ENCODE data around the gene KIAA1328.
"Not testable (repeated sequence)": the region's sequence is repeated elsewhere in the genome, so short reads cannot be mapped to it uniquely, and the experiment has no call there.

Gene KIAA1328

GRCh38 chr18:37161491-37161890 is 332.6 kb downstream of the KIAA1328 start:
- DNase-seq: no peak

GRCh38 chr18:37162551-37162950 is 333.6 kb downstream of the KIAA1328 start:
- DNase-seq: no peak

GRCh38 chr18:37163119-37163518 is 334.2 kb downstream of the KIAA1328 start:
- DNase-seq: no peak

GRCh38 chr18:37166491-37166890 is 337.6 kb downstream of the KIAA1328 start:
- no peak for DNase-seq

- DNase-seq: not testable (repeated sequence)
Measured at GRCh38 chr18:37166966-37167365, 338.0 kb downstream of the KIAA1328 start.

- DNase-seq: no peak
Measured at GRCh38 chr18:37170984-37171383, 342.1 kb downstream of the KIAA1328 start.

- no peak for DNase-seq
Measured at GRCh38 chr18:37173384-37173783, 344.5 kb downstream of the KIAA1328 start.

- DNase-seq: no peak
Measured at GRCh38 chr18:37175727-37176620, 347.0 kb downstream of the KIAA1328 start.

- DNase-seq: no peak
Measured at GRCh38 chr18:37176621-37176934, 347.7 kb downstream of the KIAA1328 start.

- DNase-seq: no peak
Measured at GRCh38 chr18:37179384-37179783, 350.5 kb downstream of the KIAA1328 start.

- DNase-seq: no peak
Measured at GRCh38 chr18:37180086-37180485, 351.2 kb downstream of the KIAA1328 start.

GRCh38 chr18:37182340-37183135 is 353.6 kb downstream of the KIAA1328 start:
- DNase-seq: no peak

- DNase-seq: no peak
Measured at GRCh38 chr18:37184209-37184868, 355.4 kb downstream of the KIAA1328 start.

- DNase-seq: no peak
Measured at GRCh38 chr18:37188016-37188791, 359.3 kb downstream of the KIAA1328 start.

GRCh38 chr18:37199741-37200140 is 370.8 kb downstream of the KIAA1328 start:
- no peak for DNase-seq

- no peak for DNase-seq
Measured at GRCh38 chr18:37207343-37207742, 378.4 kb downstream of the KIAA1328 start.

GRCh38 chr18:37210781-37211180 is 381.9 kb downstream of the KIAA1328 start:
- DNase-seq: no peak

GRCh38 chr18:37218022-37218590 is 389.2 kb downstream of the KIAA1328 start:
- no peak for DNase-seq

GRCh38 chr18:37219257-37219656 is 390.3 kb downstream of the KIAA1328 start:
- no peak for DNase-seq

GRCh38 chr18:37222354-37222998 is 393.5 kb downstream of the KIAA1328 start:
- DNase-seq: no peak

- DNase-seq: no peak
Measured at GRCh38 chr18:37222999-37223378, 394.1 kb downstream of the KIAA1328 start.

GRCh38 chr18:37225279-37225678 is 396.4 kb downstream of the KIAA1328 start:
- no peak for DNase-seq
